OCI-LY3 (cell line): ENCODE data around the gene STK38L.

Source experiments
- EZH2phosphoT487 ChIP-seq: fragments of 200-600 bp; shearing (Covaris generic); IDR thresholded peaks from 2 replicates; pipeline ENCODE4 v1.6.1; 2018; ENCODE audit warnings: antibody characterized with exemption, mixed run types, low read depth
- TF ChIP-seq, protein P1 (sequence below): fragments of 200-600, 300-600 bp; sonication (generic); IDR thresholded peaks from 2 replicates; pipeline ENCODE4 v1.5.1; 2014; ENCODE audit warnings: antibody characterized with exemption, low read length, low read depth

DNA sequence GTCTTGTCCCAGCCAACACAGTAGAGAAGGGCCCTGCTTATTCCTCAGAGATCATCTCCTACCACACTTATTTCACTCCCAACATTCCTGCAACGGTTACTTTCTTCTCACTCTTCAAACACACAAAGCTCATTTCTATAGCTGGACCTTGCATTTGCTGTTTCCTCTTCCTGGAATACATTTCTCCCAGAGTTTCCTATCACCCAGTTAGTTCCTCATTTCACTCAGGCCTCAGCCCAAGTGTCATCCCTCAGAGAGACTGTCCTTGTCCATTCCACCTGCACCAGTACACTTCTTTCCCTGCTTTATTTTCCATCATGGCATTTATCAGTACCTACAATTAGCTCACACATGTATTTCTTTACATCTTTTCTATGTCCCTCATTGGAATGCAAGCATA lies 14.7 kb upstream of the STK38L start:
- TF ChIP-seq, protein P1, sequence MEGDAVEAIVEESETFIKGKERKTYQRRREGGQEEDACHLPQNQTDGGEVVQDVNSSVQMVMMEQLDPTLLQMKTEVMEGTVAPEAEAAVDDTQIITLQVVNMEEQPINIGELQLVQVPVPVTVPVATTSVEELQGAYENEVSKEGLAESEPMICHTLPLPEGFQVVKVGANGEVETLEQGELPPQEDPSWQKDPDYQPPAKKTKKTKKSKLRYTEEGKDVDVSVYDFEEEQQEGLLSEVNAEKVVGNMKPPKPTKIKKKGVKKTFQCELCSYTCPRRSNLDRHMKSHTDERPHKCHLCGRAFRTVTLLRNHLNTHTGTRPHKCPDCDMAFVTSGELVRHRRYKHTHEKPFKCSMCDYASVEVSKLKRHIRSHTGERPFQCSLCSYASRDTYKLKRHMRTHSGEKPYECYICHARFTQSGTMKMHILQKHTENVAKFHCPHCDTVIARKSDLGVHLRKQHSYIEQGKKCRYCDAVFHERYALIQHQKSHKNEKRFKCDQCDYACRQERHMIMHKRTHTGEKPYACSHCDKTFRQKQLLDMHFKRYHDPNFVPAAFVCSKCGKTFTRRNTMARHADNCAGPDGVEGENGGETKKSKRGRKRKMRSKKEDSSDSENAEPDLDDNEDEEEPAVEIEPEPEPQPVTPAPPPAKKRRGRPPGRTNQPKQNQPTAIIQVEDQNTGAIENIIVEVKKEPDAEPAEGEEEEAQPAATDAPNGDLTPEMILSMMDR: no peak
- TF ChIP-seq EZH2phosphoT487: no peak
